Stimulated activated CD4-positive, alpha-beta T cell treated with anti-CD3 and anti-CD28 coated beads, TNF-alpha, amount 100 ng/mL, for 1 hour (primary cell): Measurements from ENCODE around the gene AANAT.

ENCODE experiments used
- DNase-seq, 3 donors: peaks; one replicate each; pipeline ENCODE4 v3.0.0-alpha.2; 2020; ENCODE audit warnings: low read depth in 3 of 3, low spot score in 1 of 3

AANAT gene

GRCh38 chr17:76467809-76468633 is 618 bp downstream of the AANAT start:
- no peak for DNase-seq

- DNase-seq: no peak
Observed at GRCh38 chr17:76468634-76469010, 1.2 kb downstream of the AANAT start.

GRCh38 chr17:76469076-76469990 is 1.9 kb downstream of the AANAT start:
- DNase-seq: no peak

GRCh38 chr17:76469991-76470739 is 2.8 kb downstream of the AANAT start:
- no peak for DNase-seq

GRCh38 chr17:76471498-76472257 is 4.3 kb downstream of the AANAT start:
- DNase-seq: no peak

- DNase-seq: no peak
Observed at GRCh38 chr17:76472258-76472645, 4.8 kb downstream of the AANAT start.

GRCh38 chr17:76472726-76473125 is 5.3 kb downstream of the AANAT start:
- no peak for DNase-seq

GRCh38 chr17:76473541-76473985 is 6.2 kb downstream of the AANAT start:
- no peak for DNase-seq

- no peak for DNase-seq
Observed at GRCh38 chr17:76474238-76474637, 6.8 kb downstream of the AANAT start.

GRCh38 chr17:76474894-76475293 is 7.5 kb downstream of the AANAT start:
- DNase-seq: no peak

GRCh38 chr17:76475302-76475701 is 7.9 kb downstream of the AANAT start:
- no peak for DNase-seq

GRCh38 chr17:76476736-76477135 is 9.3 kb downstream of the AANAT start:
- DNase-seq: no peak

- no peak for DNase-seq
Observed at GRCh38 chr17:76477576-76477975, 10.2 kb downstream of the AANAT start.

GRCh38 chr17:76478097-76478496 is 10.7 kb downstream of the AANAT start:
- DNase-seq: no peak

- DNase-seq: no peak
Observed at GRCh38 chr17:76478730-76479514, 11.5 kb downstream of the AANAT start.

- no peak for DNase-seq
Observed at GRCh38 chr17:76479515-76480060, 12.2 kb downstream of the AANAT start.

GRCh38 chr17:76480632-76481031 is 13.2 kb downstream of the AANAT start:
- no peak for DNase-seq

GRCh38 chr17:76481071-76481655 is 13.8 kb downstream of the AANAT start:
- no peak for DNase-seq

- no peak for DNase-seq
Observed at GRCh38 chr17:76484228-76484725, 16.9 kb downstream of the AANAT start.
